Erythroblast (primary cell): ENCODE results near the gene CAMK1D.

Source experiments
- DNase-seq, 2 experiments: peaks; one replicate each; lab custom pipeline; 2025; lab: John Stamatoyannopoulos, UW
- GATA1 ChIP-seq: IDR thresholded peaks from 2 replicates; pipeline ENCODE4 v1.6.1; 2011; ENCODE audit warnings: low read depth, mild to moderate bottlenecking, control low read depth, low read length, moderate library complexity
- POLR2A ChIP-seq: IDR thresholded peaks from 2 replicates; pipeline ENCODE4 v1.6.1; 2011; ENCODE audit warnings: mild to moderate bottlenecking, low read length

Gene CAMK1D

GRCh38 chr10:12509794-12510100 is 160.4 kb downstream of the CAMK1D start:
- TF ChIP-seq POLR2A: no peak
- TF ChIP-seq GATA1: no peak

GRCh38 chr10:12510501-12510941 is 161.2 kb downstream of the CAMK1D start:
- no peak for DNase-seq
- TF ChIP-seq GATA1 (no peak), POLR2A (no peak)

More at GRCh38 chr10:12509794-12510100, 160.4 kb downstream of the CAMK1D start:
- DNase-seq: no peak

GRCh38 chr10:12510984-12511383 is 161.6 kb downstream of the CAMK1D start:
- no peak for TF ChIP-seq GATA1
- no peak for TF ChIP-seq POLR2A
- no peak for DNase-seq

- TF ChIP-seq POLR2A (no peak), GATA1 (no peak)
- no peak for DNase-seq
These were observed 162.3 kb downstream of the CAMK1D start for GRCh38 chr10:12511651-12512050.

GRCh38 chr10:12512332-12513002 is 163.1 kb downstream of the CAMK1D start:
- no peak for DNase-seq
- TF ChIP-seq POLR2A (no peak), GATA1 (no peak)

- TF ChIP-seq GATA1 (no peak), POLR2A (no peak)
- no peak for DNase-seq
These were observed 163.6 kb downstream of the CAMK1D start for GRCh38 chr10:12513003-12513365.

GRCh38 chr10:12513775-12514673 is 164.7 kb downstream of the CAMK1D start:
- TF ChIP-seq POLR2A: no peak
- TF ChIP-seq GATA1: no peak
- DNase-seq: peak; percentile 28 to 54

- TF ChIP-seq GATA1: no peak
- no peak for TF ChIP-seq POLR2A
- no peak for DNase-seq
These were observed 168.7 kb downstream of the CAMK1D start for GRCh38 chr10:12518024-12518423.

- TF ChIP-seq POLR2A (no peak), GATA1 (no peak)
- no peak for DNase-seq
These were observed 172.1 kb downstream of the CAMK1D start for GRCh38 chr10:12521423-12521822.

- no peak for DNase-seq
- TF ChIP-seq POLR2A (no peak), GATA1 (no peak)
These were observed 177.0 kb downstream of the CAMK1D start for GRCh38 chr10:12526311-12526710.

- DNase-seq: no peak
- TF ChIP-seq GATA1 (no peak), POLR2A (no peak)
These were observed 180.6 kb downstream of the CAMK1D start for GRCh38 chr10:12529976-12530375.

- TF ChIP-seq POLR2A: no peak
- TF ChIP-seq GATA1: no peak
- no peak for DNase-seq
These were observed 182.2 kb downstream of the CAMK1D start for GRCh38 chr10:12531305-12532220.

GRCh38 chr10:12533151-12533550 is 183.8 kb downstream of the CAMK1D start:
- TF ChIP-seq GATA1: no peak
- TF ChIP-seq POLR2A: no peak

GRCh38 chr10:12533723-12534122 is 184.4 kb downstream of the CAMK1D start:
- TF ChIP-seq GATA1: no peak
- TF ChIP-seq POLR2A: no peak
- no peak for DNase-seq

More at GRCh38 chr10:12533151-12533550, 183.8 kb downstream of the CAMK1D start:
- DNase-seq: no peak
